K562 (cell line): ENCODE measurements around the gene KDM2A. TPM values are rescaled to one million over a fixed set of nuclear protein-coding genes. Genes with fewer than 3 reads are reported as not detected.

Source experiments
- ATAC-seq: fragments of 200-7000 bp; cut with Tn5 transposase; 3 replicates; pipeline ENCODE4 v1.9.1; 2020; ENCODE audit warnings: moderate library complexity
- BruUV-seq: library from RNA; stranded (reverse); fragments of 400-500 nt; replicated peaks from 2 replicates; lab custom pipeline; 2021; lab: Mats Ljungman, UMichigan
- CTCF ChIA-PET: fragments of 300-600 bp; formaldehyde crosslinking; extraction: SDS; loops from one replicate; lab custom pipeline; 2021; ENCODE audit warnings: low intra/inter-chr PET ratio; lab: Yijun Ruan, JAX
- POLR2A ChIA-PET: fragments of 300-600, 350-650 bp; sonication (Branson Sonifier 250); formaldehyde crosslinking; extraction: SDS; loops from one replicate; lab custom pipeline; 2021; ENCODE audit warnings: antibody characterized with exemption, inconsistent platforms; lab: Yijun Ruan, JAX
- DNase-seq, 4 experiments: peaks; one replicate each; pipeline versions ENCODE4 v3.0.0 to v3.0.0-alpha.2; 2011 to 2018; ENCODE audit warnings: low spot score in 3 of 4, mixed read lengths in 3 of 4; ENCODE audit errors: extremely low read depth in 1 of 4
- FAIRE-seq: peaks from 2 replicates; lab custom pipeline; 2011; peaks lifted over from hg19 to GRCh38; lab: Jason Lieb, UNC
- H2AFZ ChIP-seq: 2 replicates; pipeline ENCODE4 v1.6.0; 2011; ENCODE audit warnings: low read depth, low read length, control low read depth, inconsistent platforms
- H3K27ac ChIP-seq: fragments of 200-600 bp; 3 replicates; pipeline ENCODE4 v1.8.0; 2011; ENCODE audit warnings: low read depth, mild to moderate bottlenecking, control low read depth, inconsistent platforms, low read length, moderate library complexity, mixed read lengths; ENCODE audit errors: extremely low read depth
- H3K27me3 ChIP-seq, 2 experiments: fragments of 300-600 bp in 1 of 2; 2 replicates in 1 of 2; 3 replicates in 1 of 2; pipeline versions ENCODE4 v1.6.0 to v1.8.0; 2011; ENCODE audit warnings: inconsistent platforms in 2 of 2, low read length in 2 of 2, mild to moderate bottlenecking in 1 of 2, mixed read lengths in 1 of 2, moderate library complexity in 1 of 2; ENCODE audit not compliant: control insufficient read depth in 2 of 2, insufficient read depth in 2 of 2
- H3K36me3 ChIP-seq: fragments of 300-600 bp; 3 replicates; pipeline ENCODE4 v1.8.0; 2011; ENCODE audit warnings: mild to moderate bottlenecking, low read length, inconsistent platforms; ENCODE audit not compliant: control insufficient read depth, insufficient read depth
- H3K4me1 ChIP-seq, 2 experiments: fragments of 200-600 bp in 1 of 2; replicated peaks in 1 of 2; 2 replicates in 1 of 2; 3 replicates in 1 of 2; pipeline versions ENCODE4 v1.5.1 to v1.8.0; 2011; ENCODE audit warnings: inconsistent platforms in 2 of 2, low read length in 2 of 2, mild to moderate bottlenecking in 1 of 2, mixed read lengths in 1 of 2, moderate library complexity in 1 of 2; ENCODE audit not compliant: control insufficient read depth in 2 of 2, insufficient read depth in 2 of 2
- H3K4me2 ChIP-seq: 2 replicates; pipeline ENCODE4 v1.6.1; 2011; ENCODE audit warnings: low read length, control low read depth, inconsistent platforms, mixed read lengths; ENCODE audit not compliant: insufficient read depth
- H3K4me3 ChIP-seq: fragments of 200-600 bp; sonication (generic), shearing (Covaris generic); 2 replicates; pipeline ENCODE4 v1.5.1; 2016; ENCODE audit warnings: control low read depth, inconsistent platforms
- H3K79me2 ChIP-seq: fragments of 200-600 bp; 3 replicates; pipeline ENCODE4 v1.8.0; 2011; ENCODE audit warnings: low read length, inconsistent platforms; ENCODE audit not compliant: control insufficient read depth, insufficient read depth
- H3K9ac ChIP-seq, 2 experiments: 2 replicates each; pipeline versions ENCODE4 v1.6.0 to v1.6.1; 2011; ENCODE audit warnings: low read depth in 2 of 2, low read length in 2 of 2, control low read depth in 1 of 2, inconsistent platforms in 1 of 2, mild to moderate bottlenecking in 1 of 2, mixed read lengths in 1 of 2; ENCODE audit not compliant: insufficient read depth in 1 of 2
- H3K9me1 ChIP-seq: one replicate; pipeline ENCODE4 v1.6.0; 2011; ENCODE audit warnings: inconsistent platforms, mild to moderate bottlenecking, low read length, moderate library complexity; ENCODE audit not compliant: control insufficient read depth, insufficient read depth
- H3K9me3 ChIP-seq: replicated peaks from 2 replicates; pipeline ENCODE4 v1.5.1; 2011; ENCODE audit warnings: low read depth, low read length, inconsistent platforms; ENCODE audit not compliant: control insufficient read depth, insufficient read depth
- H4K20me1 ChIP-seq: replicated peaks from 2 replicates; pipeline ENCODE4 v1.6.1; 2011; ENCODE audit warnings: low read length, inconsistent platforms, mixed read lengths; ENCODE audit not compliant: control insufficient read depth, insufficient read depth
- BRCA1 ChIP-seq, 2 experiments: fragments of 450-650 bp in 1 of 2; sonication (generic) in 1 of 2; formaldehyde crosslinking in 1 of 2; IDR thresholded peaks; 2 replicates each; pipeline versions ENCODE4 v1.5.0 to v1.6.1; 2017 to 2020; ENCODE audit warnings: mild to moderate bottlenecking in 1 of 2, missing genetic modification reagents in 1 of 2
- GMEB1 ChIP-seq: fragments of 250-450 bp; sonication (Bioruptor Pico); IDR thresholded peaks from 2 replicates; pipeline ENCODE4 v1.4.0; 2020; ENCODE audit warnings: mild to moderate bottlenecking
- POLR2G ChIP-seq: fragments of 200-400 bp; formaldehyde crosslinking; IDR thresholded peaks from 2 replicates; pipeline ENCODE4 v1.6.1; 2017; ENCODE audit warnings: low read depth, mild to moderate bottlenecking, antibody characterized with exemption, low read length, moderate library complexity
- WGBS: fragments of 100-300 bp; shearing (Covaris generic); methylation state at CpG from one replicate; pipeline ENCODE4 v1.1.6; 2016; ENCODE audit warnings: low coverage, mixed read lengths; ENCODE audit not compliant: insufficient coverage; ENCODE audit errors: missing lambda C conversion rate; 5-methylcytosine and 5-hydroxymethylcytosine counted together
- in situ Hi-C: fragments of 300-500 bp; cut with MboI; formaldehyde crosslinking; loops from 4 replicates; pipeline ENCODE4 v1.15.0; 2018; ENCODE audit warnings: inconsistent platforms, mixed read lengths
- intact Hi-C: fragments of 100-400 bp; cut with micrococcal nuclease; formaldehyde crosslinking; loops from 2 replicates; pipeline ENCODE4 v1.14.2; 2022
- polyA plus RNA-seq, 8 experiments: library from polyadenylated mRNA; depleted of rRNA in 4 of 8; stranded (reverse) in 5 of 8; unstranded in 3 of 8; fragments of >200 nt; fragmentation: Nextera tagmentation in 2 of 8; fragmentation: Illumina TruSeq in 1 of 8; extraction: Ambion mirVana in 2 of 8; extraction: Trizol in 1 of 8; gene quantifications; 2 replicates each; pipeline versions ENCODE4 v1.2.1 to v1.2.3, GENCODE V29; 2011 to 2014; ENCODE audit warnings: inconsistent platforms in 1 of 8, missing spikeins in 1 of 8
- total RNA-seq, 7 experiments: library from RNA; depleted of rRNA in 6 of 7; stranded (reverse); fragments of >200 nt in 6 of 7; fragmentation: Illumina TruSeq in 2 of 7; extraction: Trizol in 2 of 7; gene quantifications; 2 replicates each; pipeline versions ENCODE4 v1.2.1 to v1.2.3, GENCODE V29; 2011 to 2021; ENCODE audit warnings: low replicate concordance in 1 of 7

KDM2A gene
- total and polyA plus RNA-seq, 9 of the 15 experiments (the other 6 are each of a cell fraction or from before 2014, with no cell fraction given): 5.0 to 39.3 (median 21.3) TPM

DNA sequence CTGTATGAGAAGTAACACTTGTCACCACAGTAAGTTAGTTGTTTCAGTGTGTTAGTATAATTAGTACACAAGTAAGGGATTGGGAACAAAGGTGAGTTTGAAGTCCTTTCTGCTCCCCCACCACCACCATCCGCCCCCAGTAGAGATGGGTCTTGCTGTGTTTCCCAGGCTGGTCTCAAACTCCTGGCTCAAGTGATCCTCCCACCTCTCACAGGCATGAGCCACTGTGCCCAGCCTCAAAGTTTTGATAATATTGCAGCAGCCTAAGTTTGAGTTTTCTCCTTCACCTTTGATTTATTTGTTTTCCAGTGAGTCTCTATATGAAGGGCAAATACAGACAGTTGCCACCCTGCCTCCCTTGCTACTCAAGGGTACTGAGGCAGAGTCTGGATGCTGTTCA is 123.5 kb downstream of the KDM2A start:
- TF ChIP-seq POLR2G (0 out of 2 replicates have a peak, but pooled peaks have one; percentile 1), GMEB1 (CRISPR knock-in tag) (no peak), BRCA1 (IDR thresholded peaks at IDR 0.05) (no peak), BRCA1 (CRISPR knock-in tag; IDR thresholded peaks at IDR 0.05) (no peak)
- TF ChIP-seq, all 486 proteins: peak for 1
- no peak overlapping the region for H2AFZ ChIP-seq
- H3K27ac ChIP-seq: no peak overlapping the region
- WGBS: 89% methylated on average over 1 of the region's 1 CpG
- FAIRE-seq (no peak), ATAC-seq (no peak), DNase-seq (no peak)
- BruUV-seq: no TSS peak
- peaks cover 55% of the 10 kb centered on the region for H3K36me3 ChIP-seq
- H3K9ac ChIP-seq: peak overlapping the region; percentile 11 to 37; a peak in 2 of 4 replicates
- intact Hi-C loops: no loop called here
- H3K4me3 ChIP-seq: peak overlapping the region; percentile 20; the same call in 1 of the 2 replicates
- ChIA-PET POLR2A (interaction anchor here (1.0 kb wide), 1 partner anchor 12 kb away, joined by 3 read pairs; no protein-coding TSS in a partner anchor), CTCF (no interaction called here)
- no peaks in the 10 kb centered on the region for H3K9me3 ChIP-seq
- peaks cover 8 to 22% of the 10 kb centered on the region in 2 experiments for H3K4me1 ChIP-seq
- H3K79me2 ChIP-seq: peaks cover 60% of the 10 kb centered on the region
- H3K9me1 ChIP-seq: no peaks in the 10 kb centered on the region
- H3K4me2 ChIP-seq: peak overlapping the region; percentile 89; the same call in 1 of the 2 replicates
- no peaks in the 10 kb centered on the region for H3K27me3 ChIP-seq
- peaks cover 18% of the 10 kb centered on the region for H4K20me1 ChIP-seq
- in situ Hi-C loops: no loop called here
